OCI-LY1 (cell line): ENCODE measurements around the gene KAT2B.

ENCODE experiments used
- H2AFZ ChIP-seq: fragments of 200-600 bp; sonication (generic), shearing (Covaris generic); 2 replicates; pipeline ENCODE4 v1.6.0; 2014; ENCODE audit warnings: antibody characterized with exemption, mild to moderate bottlenecking, low read length
- H3F3A ChIP-seq: fragments of 200-600 bp; sonication (generic), shearing (Covaris generic); 2 replicates; pipeline ENCODE4 v1.6.0; 2014; ENCODE audit warnings: mild to moderate bottlenecking, antibody characterized with exemption, low read length, moderate library complexity; ENCODE audit not compliant: insufficient read depth
- H3K27ac ChIP-seq: fragments of 200-600 bp; sonication (generic); 2 replicates; pipeline ENCODE4 v1.5.1; 2014; ENCODE audit warnings: low read length, mixed run types, mild to moderate bottlenecking, low read depth; ENCODE audit not compliant: poor library complexity, severe bottlenecking
- H3K27me3 ChIP-seq: fragments of 200-600 bp; sonication (generic); 2 replicates; pipeline ENCODE4 v1.6.0; 2014; ENCODE audit warnings: antibody characterized with exemption, mild to moderate bottlenecking, low read length, moderate library complexity; ENCODE audit not compliant: insufficient read depth
- H3K36me3 ChIP-seq: fragments of 200-600 bp; sonication (generic); 2 replicates; pipeline ENCODE4 v1.6.1; 2014; ENCODE audit warnings: mild to moderate bottlenecking, antibody characterized with exemption, low read length, moderate library complexity, mixed read lengths; ENCODE audit not compliant: insufficient read depth
- H3K4me1 ChIP-seq: fragments of 200-600 bp; sonication (generic); 2 replicates; pipeline ENCODE4 v1.5.1; 2014; ENCODE audit warnings: mild to moderate bottlenecking, low read length, moderate library complexity; ENCODE audit not compliant: insufficient read depth, severe bottlenecking
- H3K4me2 ChIP-seq: fragments of 200-600 bp; sonication (generic), shearing (Covaris generic); 2 replicates; pipeline ENCODE4 v1.6.1; 2014; ENCODE audit warnings: low read length
- H3K4me3 ChIP-seq: fragments of 200-600 bp; sonication (generic); 2 replicates; pipeline ENCODE4 v1.5.1; 2014; ENCODE audit warnings: low read length, low read depth, mild to moderate bottlenecking, mixed read lengths; ENCODE audit not compliant: poor library complexity, severe bottlenecking
- H3K79me2 ChIP-seq: fragments of 200-600 bp; shearing (Covaris generic); 2 replicates; pipeline ENCODE4 v1.6.1; 2016; ENCODE audit warnings: mixed run types, low read length, mixed read lengths; ENCODE audit not compliant: insufficient read depth
- H3K9ac ChIP-seq: fragments of 200-600 bp; sonication (generic), shearing (Covaris generic); 2 replicates; pipeline ENCODE4 v1.6.1; 2014; ENCODE audit warnings: mild to moderate bottlenecking, low read length, mixed read lengths
- H3K9me2 ChIP-seq: fragments of 200-600 bp; sonication (generic), shearing (Covaris generic); 2 replicates; pipeline ENCODE4 v1.6.1; 2014; ENCODE audit warnings: low read depth, mild to moderate bottlenecking, low read length, mixed read lengths
- H3K9me3 ChIP-seq: fragments of 200-600 bp; shearing (Covaris generic); 2 replicates; pipeline ENCODE4 v1.6.1; 2014; ENCODE audit warnings: low read length, mixed read lengths
- H4K20me1 ChIP-seq: fragments of 200-600 bp; sonication (generic), shearing (Covaris generic); 2 replicates; pipeline ENCODE4 v1.6.0; 2016; ENCODE audit warnings: mild to moderate bottlenecking, low read length; ENCODE audit not compliant: insufficient read depth
- EZH2 ChIP-seq: fragments of 200-600 bp; sonication (generic), shearing (Covaris generic); IDR thresholded peaks from 2 replicates; pipeline ENCODE4 v1.8.0; 2017; ENCODE audit warnings: borderline replicate concordance, mixed run types, mild to moderate bottlenecking, antibody characterized with exemption, low read length, moderate library complexity, mixed read lengths
- TF ChIP-seq, protein P1 (sequence below): fragments of 200-600 bp; sonication (generic), shearing (Covaris generic); IDR thresholded peaks from 2 replicates; pipeline ENCODE4 v1.5.1; 2017; ENCODE audit warnings: mild to moderate bottlenecking, antibody characterized with exemption, low read length, moderate library complexity, mixed read lengths

Gene KAT2B

DNA sequence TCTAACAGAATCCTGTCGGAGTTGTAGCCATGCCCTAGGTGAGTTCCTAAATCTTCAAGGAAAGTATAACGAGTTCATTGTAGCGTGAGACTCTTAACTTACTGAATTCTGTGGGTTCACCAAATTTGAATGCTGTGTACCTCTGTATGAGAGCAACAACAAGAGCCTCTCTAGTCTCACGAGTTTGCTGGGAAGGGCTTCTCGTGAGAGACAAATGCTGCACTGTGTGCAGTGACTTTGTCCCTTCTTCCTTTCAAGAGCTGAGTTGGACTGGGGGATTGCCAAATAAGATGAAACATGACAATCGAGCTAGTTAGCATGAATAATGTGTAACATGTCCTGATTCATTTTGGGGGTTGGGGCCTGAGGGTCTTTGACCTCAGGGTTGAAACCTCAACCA is 32.2 kb downstream of the KAT2B start:
- TF ChIP-seq EZH2: no peak
- TF ChIP-seq, protein P1, sequence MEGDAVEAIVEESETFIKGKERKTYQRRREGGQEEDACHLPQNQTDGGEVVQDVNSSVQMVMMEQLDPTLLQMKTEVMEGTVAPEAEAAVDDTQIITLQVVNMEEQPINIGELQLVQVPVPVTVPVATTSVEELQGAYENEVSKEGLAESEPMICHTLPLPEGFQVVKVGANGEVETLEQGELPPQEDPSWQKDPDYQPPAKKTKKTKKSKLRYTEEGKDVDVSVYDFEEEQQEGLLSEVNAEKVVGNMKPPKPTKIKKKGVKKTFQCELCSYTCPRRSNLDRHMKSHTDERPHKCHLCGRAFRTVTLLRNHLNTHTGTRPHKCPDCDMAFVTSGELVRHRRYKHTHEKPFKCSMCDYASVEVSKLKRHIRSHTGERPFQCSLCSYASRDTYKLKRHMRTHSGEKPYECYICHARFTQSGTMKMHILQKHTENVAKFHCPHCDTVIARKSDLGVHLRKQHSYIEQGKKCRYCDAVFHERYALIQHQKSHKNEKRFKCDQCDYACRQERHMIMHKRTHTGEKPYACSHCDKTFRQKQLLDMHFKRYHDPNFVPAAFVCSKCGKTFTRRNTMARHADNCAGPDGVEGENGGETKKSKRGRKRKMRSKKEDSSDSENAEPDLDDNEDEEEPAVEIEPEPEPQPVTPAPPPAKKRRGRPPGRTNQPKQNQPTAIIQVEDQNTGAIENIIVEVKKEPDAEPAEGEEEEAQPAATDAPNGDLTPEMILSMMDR: no peak
- H3K27ac ChIP-seq: no peak overlapping the region

DNA sequence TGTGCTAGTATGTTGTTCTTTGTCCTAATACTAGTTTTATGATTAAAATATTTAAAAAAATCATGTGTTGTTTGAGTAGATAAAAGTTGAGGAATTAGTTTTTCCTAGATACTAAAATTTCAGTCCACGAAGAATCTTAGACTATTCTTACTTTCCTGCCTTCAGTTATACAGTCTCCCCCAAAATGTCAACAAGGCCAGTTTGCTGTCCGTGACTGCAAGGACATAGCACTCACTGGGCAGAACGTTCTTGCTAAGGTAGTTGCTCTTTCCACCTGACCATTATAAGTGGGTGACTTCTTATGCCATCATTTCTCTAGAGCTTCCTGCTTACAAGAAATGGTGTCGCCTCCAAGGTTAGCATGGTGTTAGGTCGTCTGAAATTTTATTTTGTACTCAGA is 32.8 kb downstream of the KAT2B start:
- H3K4me3 ChIP-seq: no peak overlapping the region
- no peak overlapping the region for H2AFZ ChIP-seq
- no peak for TF ChIP-seq EZH2
- TF ChIP-seq, protein P1: no peak
- H3K9me2 ChIP-seq: no peaks in the 10 kb centered on the region
- no peak overlapping the region for H3K9ac ChIP-seq
- H3K4me1 ChIP-seq: no peaks in the 10 kb centered on the region
- no peaks in the 10 kb centered on the region for H3K27me3 ChIP-seq
- H3K4me2 ChIP-seq: no peak overlapping the region
- no peak overlapping the region for H3K27ac ChIP-seq
- no peaks in the 10 kb centered on the region for H3K9me3 ChIP-seq
- H3K36me3 ChIP-seq: no peaks in the 10 kb centered on the region
- H3K79me2 ChIP-seq: no peaks in the 10 kb centered on the region
- no peaks in the 10 kb centered on the region for H4K20me1 ChIP-seq
- H3F3A ChIP-seq: no peaks in the 10 kb centered on the region

More for the DNA sequence above, 32.2 kb downstream of the KAT2B start:
- Histone ChIP-seq H3K4me2 (no peak overlapping the region), H3K4me3 (no peak overlapping the region), H3F3A (no peaks in the 10 kb centered on the region), H4K20me1 (no peaks in the 10 kb centered on the region), H3K27me3 (no peaks in the 10 kb centered on the region), H3K9me3 (no peaks in the 10 kb centered on the region), H2AFZ (no peak overlapping the region), H3K36me3 (no peaks in the 10 kb centered on the region), H3K9ac (no peak overlapping the region), H3K4me1 (no peaks in the 10 kb centered on the region), H3K79me2 (no peaks in the 10 kb centered on the region), H3K9me2 (no peaks in the 10 kb centered on the region)

DNA sequence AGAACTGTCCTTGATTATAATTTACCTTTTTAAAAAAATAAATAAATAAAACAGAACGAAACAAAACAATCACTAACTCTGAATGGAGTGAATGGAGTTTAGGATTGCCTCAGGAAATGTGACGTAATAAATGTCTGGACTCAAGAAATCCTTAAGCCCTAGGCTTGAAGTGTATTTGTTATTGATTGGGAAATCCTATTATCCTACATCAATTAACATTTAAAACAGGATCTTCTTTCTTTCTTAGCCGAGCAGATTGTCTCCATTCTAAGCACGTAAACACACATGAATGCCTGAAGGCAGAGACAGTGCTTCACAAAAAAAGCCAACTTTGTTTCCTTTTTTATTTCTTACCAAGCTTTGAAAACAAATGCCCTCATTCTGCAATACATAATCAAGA is 33.4 kb downstream of the KAT2B start:
- H3K4me2 ChIP-seq: no peak overlapping the region
- no peak for TF ChIP-seq EZH2
- TF ChIP-seq, protein P1: no peak
- H3K9me2 ChIP-seq: no peaks in the 10 kb centered on the region
- no peaks in the 10 kb centered on the region for H4K20me1 ChIP-seq
- H3K27me3 ChIP-seq: no peaks in the 10 kb centered on the region
- H3K27ac ChIP-seq: no peak overlapping the region
- no peaks in the 10 kb centered on the region for H3K4me1 ChIP-seq
- no peak overlapping the region for H3K4me3 ChIP-seq
- no peaks in the 10 kb centered on the region for H3K36me3 ChIP-seq
- no peak overlapping the region for H2AFZ ChIP-seq
- no peaks in the 10 kb centered on the region for H3K9me3 ChIP-seq
- no peak overlapping the region for H3K9ac ChIP-seq
- H3K79me2 ChIP-seq: no peaks in the 10 kb centered on the region
- no peaks in the 10 kb centered on the region for H3F3A ChIP-seq
